Uterus (tissue), 4 donors: Measurements from ENCODE around the gene LEKR1. TPM values are rescaled to one million over a fixed set of nuclear protein-coding genes. Genes with fewer than 3 reads are reported as not detected.
A peak's percentile ranks its signal among the peaks of the same experiment; 100 is the strongest.

Experiments used
- DNase-seq, 2 donors: peaks; one replicate each; pipeline ENCODE4 v3.0.0-alpha.2; 2019 to 2020
- H3K27ac ChIP-seq, 2 donors: fragments of 200-600 bp; sonication (generic); 1 replicate in 1 of 2; 2 replicates in 1 of 2; pipeline ENCODE4 v1.5.1; 2016 to 2018
- H3K27me3 ChIP-seq, 2 donors: fragments of 200-600 bp; sonication (generic); one replicate each; pipeline ENCODE4 v1.5.1; 2018 to 2019; ENCODE audit warnings: control low read depth in 1 of 2
- H3K36me3 ChIP-seq, 2 donors: fragments of 200-600 bp; sonication (generic); one replicate each; pipeline ENCODE4 v1.5.1; 2019; ENCODE audit warnings: control low read depth in 1 of 2
- H3K4me1 ChIP-seq, 2 donors: fragments of 200-600 bp; sonication (generic); one replicate each; pipeline ENCODE4 v1.5.1; 2018 to 2019; ENCODE audit warnings: control low read depth in 1 of 2
- H3K4me3 ChIP-seq, 2 donors: fragments of 200-600 bp; sonication (generic); 1 replicate in 1 of 2; 2 replicates in 1 of 2; pipeline ENCODE4 v1.5.1; 2018 to 2019; ENCODE audit warnings: mild to moderate bottlenecking in 1 of 2
- H3K9me3 ChIP-seq, 2 donors: fragments of 200-600 bp; sonication (generic); one replicate each; pipeline ENCODE4 v1.5.1; 2019; ENCODE audit warnings: control low read depth in 1 of 2
- CTCF ChIP-seq, 4 experiments: fragments of 200-600 bp in 2 of 4; fragments of 450-650 bp in 2 of 4; sonication (generic) in 2 of 4; IDR thresholded peaks; one replicate each; pipeline ENCODE4 v1.5.1; 2016 to 2019; ENCODE audit warnings: antibody characterized with exemption in 4 of 4, mild to moderate bottlenecking in 2 of 4, moderate library complexity in 1 of 4
- POLR2A ChIP-seq, 2 donors: fragments of 450-650 bp; IDR thresholded peaks; one replicate each; pipeline ENCODE4 v1.6.1; 2016; ENCODE audit warnings: antibody characterized with exemption in 2 of 2, mild to moderate bottlenecking in 1 of 2, moderate library complexity in 1 of 2
- intact Hi-C: fragments of 100-400 bp; cut with DNase I; formaldehyde crosslinking; loops from one replicate; pipeline ENCODE4 v1.15.1; 2023; ENCODE audit warnings: low total_unique reads
- total RNA-seq, 4 donors: library from RNA; depleted of rRNA in 3 of 4; stranded (reverse); fragments of >200 nt in 3 of 4; gene quantifications; one replicate each; pipeline versions ENCODE4 v1.1.0 to v1.2.4, GENCODE V29; 2014 to 2023
- donor health status: DM: yes; HTN: yes; CAD: no.

LEKR1 gene
- total RNA-seq, 4 donors from 2014 or later, result 0.26 to 4.8 (median 2.8) TPM; not detected in 1

- no peak for TF ChIP-seq CTCF (IDR thresholded peaks at IDR 0.05)
- DNase-seq, result no peak
- no peak overlapping the region for H3K4me3 ChIP-seq
- peaks cover 4 to 8% of the 10 kb centered on the region in 2 donors for H3K4me1 ChIP-seq
- H3K27me3 ChIP-seq, result no peaks in the 10 kb centered on the region
- H3K27ac ChIP-seq, result no peak overlapping the region
- H3K36me3 ChIP-seq, result no peaks in the 10 kb centered on the region
- intact Hi-C loops, result loop anchor here (5.0 to 10.0 kb wide), 2 partner anchors 50 to 408 kb away; partner anchors contain the start of gene TIPARP
- no peaks in the 10 kb centered on the region for H3K9me3 ChIP-seq
These were observed 256.3 kb downstream of the LEKR1 start for GRCh38 chr3:157082305-157082982.

- Histone ChIP-seq H3K27me3 (no peaks in the 10 kb centered on the region), H3K36me3 (no peaks in the 10 kb centered on the region), H3K9me3 (no peaks in the 10 kb centered on the region), H3K4me1 (peaks cover 11 to 16% of the 10 kb centered on the region in 2 donors), H3K27ac (no peak overlapping the region), H3K4me3 (no peak overlapping the region)
- intact Hi-C loops, result loop anchor here (5.0 to 10.0 kb wide), 2 partner anchors 48 to 409 kb away; partner anchors contain the start of gene TIPARP
- no peak for DNase-seq
- TF ChIP-seq CTCF (IDR thresholded peaks at IDR 0.05) (no peak), POLR2A (IDR thresholded peaks at IDR 0.05) (no peak)
These were observed 257.7 kb downstream of the LEKR1 start for GRCh38 chr3:157083824-157084223.

GRCh38 chr3:157086060-157086750, 260.1 kb downstream of the LEKR1 start:
- no peaks in the 10 kb centered on the region for H3K27me3 ChIP-seq
- intact Hi-C loops, result loop anchor here (10.0 kb wide), 1 partner anchor 411 kb away; the partner anchor contains the start of gene TIPARP
- H3K4me3 ChIP-seq, result no peak overlapping the region
- H3K36me3 ChIP-seq, result no peaks in the 10 kb centered on the region
- no peaks in the 10 kb centered on the region for H3K9me3 ChIP-seq
- no peak for DNase-seq
- peaks cover 11 to 24% of the 10 kb centered on the region in 2 donors for H3K4me1 ChIP-seq
- H3K27ac ChIP-seq, result peak overlapping the region; percentile 98
- TF ChIP-seq POLR2A (IDR thresholded peaks at IDR 0.05) (no peak), CTCF (IDR thresholded peaks at IDR 0.05) (no peak)

- no peaks in the 10 kb centered on the region for H3K36me3 ChIP-seq
- intact Hi-C loops, result loop anchor here (10.0 kb wide), 1 partner anchor 412 kb away; the partner anchor contains the start of gene TIPARP
- no peak for TF ChIP-seq POLR2A (IDR thresholded peaks at IDR 0.05)
- no peak for TF ChIP-seq CTCF (IDR thresholded peaks at IDR 0.05)
- no peaks in the 10 kb centered on the region for H3K27me3 ChIP-seq
- H3K9me3 ChIP-seq, result no peaks in the 10 kb centered on the region
- H3K27ac ChIP-seq, result peak overlapping the region; percentile 98
- peaks cover 11 to 24% of the 10 kb centered on the region in 2 donors for H3K4me1 ChIP-seq
- no peak for DNase-seq
- no peak overlapping the region for H3K4me3 ChIP-seq
These were observed 260.6 kb downstream of the LEKR1 start for GRCh38 chr3:157086775-157087174.

- Histone ChIP-seq H3K27ac (peak overlapping the region; percentile 98), H3K4me3 (no peak overlapping the region), H3K36me3 (no peaks in the 10 kb centered on the region), H3K4me1 (peaks cover 11 to 24% of the 10 kb centered on the region in 2 donors), H3K9me3 (no peaks in the 10 kb centered on the region), H3K27me3 (no peaks in the 10 kb centered on the region)
- intact Hi-C loops, result loop anchor here (10.0 kb wide), 1 partner anchor 413 kb away; the partner anchor contains the start of gene TIPARP
- no peak for DNase-seq
- no peak for TF ChIP-seq CTCF (IDR thresholded peaks at IDR 0.05)
- no peak for TF ChIP-seq POLR2A (IDR thresholded peaks at IDR 0.05)
These were observed 261.2 kb downstream of the LEKR1 start for GRCh38 chr3:157087373-157087772.
